ENCODE data around the gene FOXJ3. TPM values are rescaled to one million over a fixed set of nuclear protein-coding genes. Genes with fewer than 3 reads are reported as not detected.

The FOXJ3 gene
- total RNA-seq, 1 donor from 2014 or later = 50.1 TPM

- Mint-ChIP-seq H3K27me3 (ENCODE audit: insufficient read depth) (no peaks in the 10 kb centered on the region), H3K4me3 (no peak overlapping the region), H3K36me3 (ENCODE audit: low read depth) (peaks cover 17% of the 10 kb centered on the region), H3K9me3 (peaks cover 6% of the 10 kb centered on the region), H3K4me1 (ENCODE audit: low read depth) (peaks cover 20% of the 10 kb centered on the region), H3K27ac (no peak overlapping the region)
- intact Hi-C loops (cut with micrococcal nuclease) = no loop called here
- no peak for DNase-seq (ENCODE audit: low spot score)
These were observed 76.8 kb downstream of the FOXJ3 start for GRCh38 chr1:42258218-42258617.

- intact Hi-C loops (cut with micrococcal nuclease) = no loop called here
- no peak for DNase-seq (ENCODE audit: low spot score)
- Mint-ChIP-seq H3K36me3 (ENCODE audit: low read depth) (peaks cover 26% of the 10 kb centered on the region), H3K27ac (no peak overlapping the region), H3K27me3 (ENCODE audit: insufficient read depth) (no peaks in the 10 kb centered on the region), H3K4me1 (ENCODE audit: low read depth) (peaks cover 9% of the 10 kb centered on the region), H3K9me3 (peaks cover 23% of the 10 kb centered on the region), H3K4me3 (no peak overlapping the region)
These were observed 84.0 kb downstream of the FOXJ3 start for GRCh38 chr1:42251042-42251441.

- intact Hi-C loops (cut with micrococcal nuclease) = no loop called here
- Mint-ChIP-seq H3K27me3 (ENCODE audit: insufficient read depth) (no peaks in the 10 kb centered on the region), H3K27ac (no peak overlapping the region), H3K4me3 (no peak overlapping the region), H3K36me3 (ENCODE audit: low read depth) (peaks cover 24% of the 10 kb centered on the region), H3K9me3 (peaks cover 20% of the 10 kb centered on the region), H3K4me1 (ENCODE audit: low read depth) (peaks cover 10% of the 10 kb centered on the region)
- DNase-seq (ENCODE audit: low spot score) = no peak
These were observed 84.9 kb downstream of the FOXJ3 start for GRCh38 chr1:42250164-42250563.

GRCh38 chr1:42240966-42241755 lies 93.9 kb downstream of the FOXJ3 start:
- intact Hi-C loops (cut with micrococcal nuclease) = no loop called here
- no peak overlapping the region for H3K4me3 Mint-ChIP-seq
- no peaks in the 10 kb centered on the region for H3K27me3 Mint-ChIP-seq (ENCODE audit: insufficient read depth)
- peaks cover 47% of the 10 kb centered on the region for H3K36me3 Mint-ChIP-seq (ENCODE audit: low read depth)
- H3K9me3 Mint-ChIP-seq = peaks cover 61% of the 10 kb centered on the region
- DNase-seq (ENCODE audit: low spot score) = no peak
- H3K4me1 Mint-ChIP-seq (ENCODE audit: low read depth) = peaks cover 9% of the 10 kb centered on the region
- H3K27ac Mint-ChIP-seq = no peak overlapping the region

GRCh38 chr1:42239555-42239954 lies 95.5 kb downstream of the FOXJ3 start:
- Mint-ChIP-seq H3K36me3 (ENCODE audit: low read depth) (peaks cover 46% of the 10 kb centered on the region), H3K4me3 (no peak overlapping the region), H3K4me1 (ENCODE audit: low read depth) (peaks cover 7% of the 10 kb centered on the region), H3K27me3 (ENCODE audit: insufficient read depth) (no peaks in the 10 kb centered on the region), H3K9me3 (peaks cover 67% of the 10 kb centered on the region), H3K27ac (no peak overlapping the region)
- no peak for DNase-seq (ENCODE audit: low spot score)
- intact Hi-C loops (cut with micrococcal nuclease) = no loop called here

- H3K27me3 Mint-ChIP-seq (ENCODE audit: insufficient read depth) = no peaks in the 10 kb centered on the region
- no peak for DNase-seq (ENCODE audit: low spot score)
- intact Hi-C loops (cut with micrococcal nuclease) = no loop called here
- H3K36me3 Mint-ChIP-seq (ENCODE audit: low read depth) = peaks cover 45% of the 10 kb centered on the region
- no peak overlapping the region for H3K4me3 Mint-ChIP-seq
- no peak overlapping the region for H3K27ac Mint-ChIP-seq
- peaks cover 7% of the 10 kb centered on the region for H3K4me1 Mint-ChIP-seq (ENCODE audit: low read depth)
- H3K9me3 Mint-ChIP-seq = peaks cover 70% of the 10 kb centered on the region
These were observed 96.0 kb downstream of the FOXJ3 start for GRCh38 chr1:42239041-42239440.

GRCh38 chr1:42231253-42231652 lies 103.8 kb downstream of the FOXJ3 start:
- intact Hi-C loops (cut with micrococcal nuclease) = no loop called here
- no peak for DNase-seq (ENCODE audit: low spot score)
- H3K4me1 Mint-ChIP-seq (ENCODE audit: low read depth) = no peaks in the 10 kb centered on the region
- peaks cover 14% of the 10 kb centered on the region for H3K9me3 Mint-ChIP-seq
- H3K36me3 Mint-ChIP-seq (ENCODE audit: low read depth) = peaks cover 9% of the 10 kb centered on the region
- H3K27ac Mint-ChIP-seq = no peak overlapping the region
- no peaks in the 10 kb centered on the region for H3K27me3 Mint-ChIP-seq (ENCODE audit: insufficient read depth)
- H3K4me3 Mint-ChIP-seq = no peak overlapping the region

- no peak for DNase-seq (ENCODE audit: low spot score)
- H3K27ac Mint-ChIP-seq = no peak overlapping the region
- intact Hi-C loops (cut with micrococcal nuclease) = no loop called here
- peaks cover 5% of the 10 kb centered on the region for H3K36me3 Mint-ChIP-seq (ENCODE audit: low read depth)
- no peak overlapping the region for H3K4me3 Mint-ChIP-seq
- H3K9me3 Mint-ChIP-seq = peaks cover 2% of the 10 kb centered on the region
- H3K4me1 Mint-ChIP-seq (ENCODE audit: low read depth) = no peaks in the 10 kb centered on the region
- no peaks in the 10 kb centered on the region for H3K27me3 Mint-ChIP-seq (ENCODE audit: insufficient read depth)
These were observed 106.1 kb downstream of the FOXJ3 start for GRCh38 chr1:42228938-42229337.

GRCh38 chr1:42223036-42223435 lies 112.0 kb downstream of the FOXJ3 start:
- Mint-ChIP-seq H3K4me3 (no peak overlapping the region), H3K9me3 (no peaks in the 10 kb centered on the region), H3K4me1 (ENCODE audit: low read depth) (no peaks in the 10 kb centered on the region), H3K27ac (no peak overlapping the region), H3K36me3 (ENCODE audit: low read depth) (peaks cover 18% of the 10 kb centered on the region), H3K27me3 (ENCODE audit: insufficient read depth) (no peaks in the 10 kb centered on the region)
- DNase-seq (ENCODE audit: low spot score) = no peak
- intact Hi-C loops (cut with micrococcal nuclease) = no loop called here

GRCh38 chr1:42221952-42222606 lies 113.0 kb downstream of the FOXJ3 start:
- Mint-ChIP-seq H3K4me3 (no peak overlapping the region), H3K4me1 (ENCODE audit: low read depth) (no peaks in the 10 kb centered on the region), H3K27me3 (ENCODE audit: insufficient read depth) (no peaks in the 10 kb centered on the region), H3K9me3 (no peaks in the 10 kb centered on the region), H3K27ac (no peak overlapping the region), H3K36me3 (ENCODE audit: low read depth) (peaks cover 18% of the 10 kb centered on the region)
- DNase-seq (ENCODE audit: low spot score) = no peak
- intact Hi-C loops (cut with micrococcal nuclease) = no loop called here

- Mint-ChIP-seq H3K4me3 (no peak overlapping the region), H3K27ac (no peak overlapping the region), H3K4me1 (ENCODE audit: low read depth) (no peaks in the 10 kb centered on the region), H3K27me3 (ENCODE audit: insufficient read depth) (no peaks in the 10 kb centered on the region), H3K9me3 (no peaks in the 10 kb centered on the region), H3K36me3 (ENCODE audit: low read depth) (peaks cover 13% of the 10 kb centered on the region)
- intact Hi-C loops (cut with micrococcal nuclease) = no loop called here
- DNase-seq (ENCODE audit: low spot score) = no peak
These were observed 113.6 kb downstream of the FOXJ3 start for GRCh38 chr1:42221456-42221855.

- Mint-ChIP-seq H3K27me3 (ENCODE audit: insufficient read depth) (no peaks in the 10 kb centered on the region), H3K36me3 (ENCODE audit: low read depth) (peaks cover 15% of the 10 kb centered on the region), H3K4me3 (no peak overlapping the region), H3K9me3 (peaks cover 6% of the 10 kb centered on the region), H3K4me1 (ENCODE audit: low read depth) (peaks cover 2% of the 10 kb centered on the region), H3K27ac (no peak overlapping the region)
- DNase-seq (ENCODE audit: low spot score) = no peak
- intact Hi-C loops (cut with micrococcal nuclease) = no loop called here
These were observed 115.4 kb downstream of the FOXJ3 start for GRCh38 chr1:42219627-42220026.

- no peak overlapping the region for H3K27ac Mint-ChIP-seq
- peaks cover 36% of the 10 kb centered on the region for H3K36me3 Mint-ChIP-seq (ENCODE audit: low read depth)
- H3K9me3 Mint-ChIP-seq = peaks cover 24% of the 10 kb centered on the region
- DNase-seq (ENCODE audit: low spot score) = no peak
- H3K4me3 Mint-ChIP-seq = no peak overlapping the region
- H3K4me1 Mint-ChIP-seq (ENCODE audit: low read depth) = peaks cover 12% of the 10 kb centered on the region
- H3K27me3 Mint-ChIP-seq (ENCODE audit: insufficient read depth) = no peaks in the 10 kb centered on the region
- intact Hi-C loops (cut with micrococcal nuclease) = no loop called here
These were observed 120.6 kb downstream of the FOXJ3 start for GRCh38 chr1:42214447-42214871.
